Fibroblast of skin of back (primary cell): ENCODE measurements around the gene GAMT. TPM values are rescaled to one million over a fixed set of nuclear protein-coding genes. Genes with fewer than 3 reads are reported as not detected.

Source experiments
- DNase-seq: peaks from one replicate; pipeline ENCODE4 v3.0.0-alpha.2; 2013
- polyA plus RNA-seq, 2 experiments: library from polyadenylated mRNA; unstranded; fragments of 120-200 nt; gene quantifications; one replicate each; pipeline ENCODE4 v1.2.1, GENCODE V29; 2013; ENCODE audit not compliant: insufficient read length in 2 of 2

Gene GAMT
- polyA plus RNA-seq (2013, experiment 1 of 2; ENCODE audit: insufficient read length), result 26.8 TPM
- 26.9 TPM for polyA plus RNA-seq (2013, experiment 2 of 2; ENCODE audit: insufficient read length)

- DNase-seq, result peak; percentile 49
Measured at GRCh38 chr19:1401138-1401888, at the start of gene GAMT. GAMT (minus strand) TSS chr19:1401542; CDS start chr19:1401476, 66 bp downstream.

GRCh38 chr19:1449467-1450442 is 48.4 kb upstream of the GAMT start, which contains the start of gene APC2:
APC2 (plus strand) TSS chr19:1450121; CDS start chr19:1453002, 2,881 bp downstream.
- DNase-seq, result peak; percentile 64

- no peak for DNase-seq
Measured at GRCh38 chr19:1447944-1448343, 46.6 kb upstream of the GAMT start.

- no peak for DNase-seq
Measured at GRCh38 chr19:1447504-1447903, 46.2 kb upstream of the GAMT start.

- DNase-seq, result no peak
Measured at GRCh38 chr19:1446713-1447481, 45.6 kb upstream of the GAMT start.

- DNase-seq, result no peak
Measured at GRCh38 chr19:1445932-1446712, 44.8 kb upstream of the GAMT start.

- peak; percentile 57 for DNase-seq
Measured at GRCh38 chr19:1445185-1445931, 44.0 kb upstream of the GAMT start.

- no peak for DNase-seq
Measured at GRCh38 chr19:1441677-1442438, 40.5 kb upstream of the GAMT start.

- no peak for DNase-seq
Measured at GRCh38 chr19:1441022-1441426, 39.7 kb upstream of the GAMT start.

GRCh38 chr19:1440418-1440801 is 39.1 kb upstream of the GAMT start:
- DNase-seq, result no peak

GRCh38 chr19:1439525-1440417 is 38.4 kb upstream of the GAMT start:
- DNase-seq, result peak; percentile 38

GRCh38 chr19:1438933-1439354 is 37.6 kb upstream of the GAMT start:
- no peak for DNase-seq

GRCh38 chr19:1438035-1438932 is 36.9 kb upstream of the GAMT start, which contains the start of gene RPS15:
RPS15 (plus strand) TSS chr19:1438396; CDS start chr19:1438426, 30 bp downstream.
- peak; percentile 90 for DNase-seq

- DNase-seq, result no peak
Measured at GRCh38 chr19:1437609-1438008, 36.3 kb upstream of the GAMT start.

GRCh38 chr19:1435378-1435989 is 34.1 kb upstream of the GAMT start:
- DNase-seq, result no peak

- DNase-seq, result no peak
Measured at GRCh38 chr19:1434577-1435060, 33.3 kb upstream of the GAMT start.

- DNase-seq, result no peak
Measured at GRCh38 chr19:1434040-1434366, 32.7 kb upstream of the GAMT start.
